HepG2 (cell line): ENCODE results near the gene CAVIN1. TPM values are rescaled to one million over a fixed set of nuclear protein-coding genes. Genes with fewer than 3 reads are reported as not detected.
A peak's percentile ranks its signal among the peaks of the same experiment; 100 is the strongest.

Experiments used
- AKAP8 ChIP-seq: sonication (generic); formaldehyde crosslinking; IDR thresholded peaks from 2 replicates; pipeline ENCODE4 v1.5.1; 2020; ENCODE audit warnings: mild to moderate bottlenecking, missing genetic modification reagents
- ARNT2 ChIP-seq: sonication (generic); formaldehyde crosslinking; IDR thresholded peaks from 2 replicates; pipeline ENCODE4 v1.8.0; 2022; ENCODE audit warnings: mild to moderate bottlenecking, low read depth, missing genetic modification reagents, moderate library complexity
- BHLHE40 ChIP-seq: IDR thresholded peaks from 2 replicates; pipeline ENCODE4 v1.6.1; 2011; ENCODE audit warnings: low read length, improper control_type of control experiment
- BRD4 ChIP-seq: sonication (generic); formaldehyde crosslinking; IDR thresholded peaks from 2 replicates; pipeline ENCODE4 v1.4.0; 2020; ENCODE audit warnings: missing genetic modification reagents
- EED ChIP-seq: sonication (generic); formaldehyde crosslinking; IDR thresholded peaks from 2 replicates; pipeline ENCODE4 v1.5.0; 2020; ENCODE audit warnings: mild to moderate bottlenecking, missing genetic modification reagents
- MIER2 ChIP-seq: IDR thresholded peaks from 2 replicates; pipeline ENCODE4 v1.6.1; 2016; ENCODE audit warnings: missing biosample characterization, missing genetic modification reagents
- NFYB ChIP-seq: sonication (generic); formaldehyde crosslinking; IDR thresholded peaks from 2 replicates; pipeline ENCODE4 v1.4.0; 2020; ENCODE audit warnings: missing genetic modification reagents
- POLR2A ChIP-seq, 2 experiments: IDR thresholded peaks; 2 replicates each; pipeline ENCODE4 v1.6.1; 2011; ENCODE audit warnings: low read depth in 2 of 2, low read length in 2 of 2, mild to moderate bottlenecking in 1 of 2, moderate library complexity in 1 of 2; ENCODE audit not compliant: insufficient read depth in 1 of 2
- RARG ChIP-seq: sonication (generic); formaldehyde crosslinking; IDR thresholded peaks from 2 replicates; pipeline ENCODE4 v1.4.0; 2020; ENCODE audit warnings: low read depth, mild to moderate bottlenecking, missing genetic modification reagents
- SNAI1 ChIP-seq: sonication (generic); formaldehyde crosslinking; IDR thresholded peaks from 2 replicates; pipeline ENCODE4 v1.5.0; 2020; ENCODE audit warnings: mild to moderate bottlenecking, missing genetic modification reagents, borderline replicate concordance
- SP140L ChIP-seq: sonication (generic); formaldehyde crosslinking; IDR thresholded peaks from 2 replicates; pipeline ENCODE4 v1.4.0; 2020; ENCODE audit warnings: missing genetic modification reagents, borderline replicate concordance
- TP53 ChIP-seq: sonication (generic); formaldehyde crosslinking; conservative IDR thresholded peaks from 2 replicates; pipeline ENCODE4 v1.4.0; 2020; ENCODE audit warnings: missing genetic modification reagents
- ZKSCAN8 ChIP-seq: IDR thresholded peaks from 2 replicates; pipeline ENCODE4 v1.6.1; 2016; ENCODE audit warnings: borderline replicate concordance, missing genetic modification reagents, missing compliant biosample characterization
- ZNF430 ChIP-seq: sonication (generic); formaldehyde crosslinking; IDR thresholded peaks from 2 replicates; pipeline ENCODE4 v1.9.0; 2021; ENCODE audit warnings: mild to moderate bottlenecking, missing genetic modification reagents
- ZNF567 ChIP-seq: sonication (generic); formaldehyde crosslinking; IDR thresholded peaks from 2 replicates; pipeline ENCODE4 v1.8.1; 2023; ENCODE audit warnings: mild to moderate bottlenecking, missing genetic modification reagents, borderline replicate concordance
- ZNF83 ChIP-seq: sonication (generic); formaldehyde crosslinking; IDR thresholded peaks from 2 replicates; pipeline ENCODE4 v1.4.0; 2020; ENCODE audit warnings: missing genetic modification reagents, mild to moderate bottlenecking, borderline replicate concordance
- polyA plus RNA-seq, 8 experiments: library from polyadenylated mRNA; depleted of rRNA in 3 of 8; stranded (reverse) in 7 of 8; unstranded in 1 of 8; fragments of >200 nt; fragmentation: Illumina TruSeq in 4 of 8; extraction: Trizol in 4 of 8; gene quantifications; 2 replicates each; pipeline versions ENCODE4 v1.2.1 to v1.2.3, GENCODE V29; 2011 to 2016; ENCODE audit warnings: low read depth in 4 of 8, missing spikeins in 1 of 8, mixed read lengths in 1 of 8; ENCODE audit not compliant: insufficient read depth in 1 of 8
- total RNA-seq, 5 experiments: library from RNA; depleted of rRNA; stranded (reverse); fragments of >200 nt; fragmentation: Illumina TruSeq; extraction: Trizol; gene quantifications; 2 replicates each; pipeline ENCODE4 v1.2.3, GENCODE V29; 2016; ENCODE audit warnings: low read depth in 1 of 5
- TF ChIP-seq, protein P1 (sequence below): sonication (generic); formaldehyde crosslinking; IDR thresholded peaks from 2 replicates; pipeline ENCODE4 v1.4.0; 2020; ENCODE audit warnings: missing genetic modification reagents
- TF ChIP-seq, protein P2 (sequence below): sonication (generic); formaldehyde crosslinking; IDR thresholded peaks from 2 replicates; pipeline ENCODE4 v1.5.0; 2020; ENCODE audit warnings: missing genetic modification reagents, mild to moderate bottlenecking, borderline replicate concordance
- TF ChIP-seq, protein P3 (sequence below): sonication (generic); formaldehyde crosslinking; IDR thresholded peaks from 2 replicates; pipeline ENCODE4 v1.8.0; 2022; ENCODE audit warnings: mild to moderate bottlenecking, missing genetic modification reagents, moderate library complexity
- TF ChIP-seq, protein P4 (sequence below): IDR thresholded peaks from 2 replicates; pipeline ENCODE4 v1.6.1; 2018; ENCODE audit warnings: missing genetic modification reagents, mild to moderate bottlenecking, missing compliant biosample characterization

The CAVIN1 gene
- total and polyA plus RNA-seq, 2 of the 13 experiments (the other 11 are each of a cell fraction or from before 2014, with no cell fraction given), result 15.9 to 25.5 TPM

DNA sequence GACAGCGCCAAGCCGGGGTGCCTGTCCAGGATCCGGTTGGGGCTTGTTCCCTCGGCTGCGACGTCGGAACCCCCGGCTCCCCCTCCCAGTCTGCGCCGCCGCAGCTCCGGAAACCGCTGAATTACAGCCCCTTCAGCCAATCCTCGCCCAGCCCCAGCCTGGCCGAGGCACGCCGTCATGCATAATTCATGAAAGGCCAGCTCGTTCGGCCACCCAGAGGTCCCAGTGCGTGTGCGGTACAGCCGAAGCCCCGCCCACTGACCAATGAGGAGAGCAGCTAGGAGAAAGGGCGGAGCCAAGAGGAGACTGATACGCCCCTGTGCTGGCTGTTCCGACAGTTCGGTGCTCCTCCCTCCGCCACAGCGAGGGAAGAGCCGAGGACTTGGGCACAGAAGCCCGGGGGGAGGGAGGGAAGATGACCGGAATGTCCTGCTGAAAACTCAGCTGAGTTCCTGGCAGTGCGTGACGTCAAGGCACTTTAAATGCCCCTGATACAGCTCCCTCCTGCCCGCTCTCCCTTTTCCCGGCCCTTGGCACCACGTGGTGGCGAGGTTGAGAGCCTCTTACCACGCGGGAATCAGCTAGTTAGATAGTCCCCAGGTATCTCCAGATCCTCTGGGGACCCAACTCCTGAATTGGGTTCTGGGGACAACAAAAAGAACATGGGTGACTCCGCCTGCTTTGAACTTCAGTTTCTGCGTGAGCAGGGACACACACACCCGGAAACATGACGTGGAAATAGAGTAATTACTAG, 34.5 kb downstream of the CAVIN1 start, which contains the start of gene STAT3 (continued):
- TF ChIP-seq, protein P1, sequence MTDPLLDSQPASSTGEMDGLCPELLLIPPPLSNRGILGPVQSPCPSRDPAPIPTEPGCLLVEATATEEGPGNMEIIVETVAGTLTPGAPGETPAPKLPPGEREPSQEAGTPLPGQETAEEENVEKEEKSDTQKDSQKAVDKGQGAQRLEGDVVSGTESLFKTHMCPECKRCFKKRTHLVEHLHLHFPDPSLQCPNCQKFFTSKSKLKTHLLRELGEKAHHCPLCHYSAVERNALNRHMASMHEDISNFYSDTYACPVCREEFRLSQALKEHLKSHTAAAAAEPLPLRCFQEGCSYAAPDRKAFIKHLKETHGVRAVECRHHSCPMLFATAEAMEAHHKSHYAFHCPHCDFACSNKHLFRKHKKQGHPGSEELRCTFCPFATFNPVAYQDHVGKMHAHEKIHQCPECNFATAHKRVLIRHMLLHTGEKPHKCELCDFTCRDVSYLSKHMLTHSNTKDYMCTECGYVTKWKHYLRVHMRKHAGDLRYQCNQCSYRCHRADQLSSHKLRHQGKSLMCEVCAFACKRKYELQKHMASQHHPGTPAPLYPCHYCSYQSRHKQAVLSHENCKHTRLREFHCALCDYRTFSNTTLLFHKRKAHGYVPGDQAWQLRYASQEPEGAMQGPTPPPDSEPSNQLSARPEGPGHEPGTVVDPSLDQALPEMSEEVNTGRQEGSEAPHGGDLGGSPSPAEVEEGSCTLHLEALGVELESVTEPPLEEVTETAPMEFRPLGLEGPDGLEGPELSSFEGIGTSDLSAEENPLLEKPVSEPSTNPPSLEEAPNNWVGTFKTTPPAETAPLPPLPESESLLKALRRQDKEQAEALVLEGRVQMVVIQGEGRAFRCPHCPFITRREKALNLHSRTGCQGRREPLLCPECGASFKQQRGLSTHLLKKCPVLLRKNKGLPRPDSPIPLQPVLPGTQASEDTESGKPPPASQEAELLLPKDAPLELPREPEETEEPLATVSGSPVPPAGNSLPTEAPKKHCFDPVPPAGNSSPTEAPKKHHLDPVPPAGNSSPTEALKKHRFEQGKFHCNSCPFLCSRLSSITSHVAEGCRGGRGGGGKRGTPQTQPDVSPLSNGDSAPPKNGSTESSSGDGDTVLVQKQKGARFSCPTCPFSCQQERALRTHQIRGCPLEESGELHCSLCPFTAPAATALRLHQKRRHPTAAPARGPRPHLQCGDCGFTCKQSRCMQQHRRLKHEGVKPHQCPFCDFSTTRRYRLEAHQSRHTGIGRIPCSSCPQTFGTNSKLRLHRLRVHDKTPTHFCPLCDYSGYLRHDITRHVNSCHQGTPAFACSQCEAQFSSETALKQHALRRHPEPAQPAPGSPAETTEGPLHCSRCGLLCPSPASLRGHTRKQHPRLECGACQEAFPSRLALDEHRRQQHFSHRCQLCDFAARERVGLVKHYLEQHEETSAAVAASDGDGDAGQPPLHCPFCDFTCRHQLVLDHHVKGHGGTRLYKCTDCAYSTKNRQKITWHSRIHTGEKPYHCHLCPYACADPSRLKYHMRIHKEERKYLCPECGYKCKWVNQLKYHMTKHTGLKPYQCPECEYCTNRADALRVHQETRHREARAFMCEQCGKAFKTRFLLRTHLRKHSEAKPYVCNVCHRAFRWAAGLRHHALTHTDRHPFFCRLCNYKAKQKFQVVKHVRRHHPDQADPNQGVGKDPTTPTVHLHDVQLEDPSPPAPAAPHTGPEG, result peak; percentile 78
- TF ChIP-seq NFYB (peak; percentile 98), TP53 (CRISPR knock-in tag) (peak; percentile 74; the same call in 1 of the 2 replicates), ZNF83 (CRISPR knock-in tag) (peak; percentile 21; the same call in 1 of the 2 replicates), RARG (peak; percentile 83; the same call in 1 of the 2 replicates), POLR2A (IDR thresholded peaks at IDR 0.05; ENCODE audit: insufficient read depth in 1 of 2, low read depth in 2 of 2, low read length in 2 of 2) (peak; percentile 54 to 88), EED (peak; percentile 99), ZNF430 (peak; percentile 91), ARNT2 (CRISPR knock-in tag) (peak; percentile 100), MIER2 (CRISPR knock-in tag) (peak; percentile 89), ZNF567 (CRISPR knock-in tag) (peak; percentile 99), BRD4 (CRISPR knock-in tag) (peak; percentile 81), SP140L (CRISPR knock-in tag) (0 out of 2 replicates have a peak, but pooled peaks have one; percentile 68), SNAI1 (CRISPR knock-in tag) (peak; percentile 97; the same call in 1 of the 2 replicates), ZKSCAN8 (peak; percentile 98), AKAP8 (CRISPR knock-in tag) (peak; percentile 88; the same call in 1 of the 2 replicates), BHLHE40 (peak; percentile 64)
- TF ChIP-seq, protein P2, sequence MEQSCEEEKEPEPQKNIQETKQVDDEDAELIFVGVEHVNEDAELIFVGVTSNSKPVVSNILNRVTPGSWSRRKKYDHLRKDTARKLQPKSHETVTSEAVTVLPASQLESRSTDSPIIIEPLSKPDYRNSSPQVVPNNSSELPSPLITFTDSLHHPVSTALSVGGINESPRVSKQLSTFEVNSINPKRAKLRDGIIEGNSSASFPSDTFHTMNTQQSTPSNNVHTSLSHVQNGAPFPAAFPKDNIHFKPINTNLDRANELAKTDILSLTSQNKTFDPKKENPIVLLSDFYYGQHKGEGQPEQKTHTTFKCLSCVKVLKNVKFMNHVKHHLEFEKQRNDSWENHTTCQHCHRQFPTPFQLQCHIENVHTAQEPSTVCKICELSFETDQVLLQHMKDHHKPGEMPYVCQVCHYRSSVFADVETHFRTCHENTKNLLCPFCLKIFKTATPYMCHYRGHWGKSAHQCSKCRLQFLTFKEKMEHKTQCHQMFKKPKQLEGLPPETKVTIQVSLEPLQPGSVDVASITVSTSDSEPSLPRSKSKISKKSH (CRISPR knock-in tag), result peak; percentile 96; the same call in 1 of the 2 replicates
- TF ChIP-seq, protein P3, sequence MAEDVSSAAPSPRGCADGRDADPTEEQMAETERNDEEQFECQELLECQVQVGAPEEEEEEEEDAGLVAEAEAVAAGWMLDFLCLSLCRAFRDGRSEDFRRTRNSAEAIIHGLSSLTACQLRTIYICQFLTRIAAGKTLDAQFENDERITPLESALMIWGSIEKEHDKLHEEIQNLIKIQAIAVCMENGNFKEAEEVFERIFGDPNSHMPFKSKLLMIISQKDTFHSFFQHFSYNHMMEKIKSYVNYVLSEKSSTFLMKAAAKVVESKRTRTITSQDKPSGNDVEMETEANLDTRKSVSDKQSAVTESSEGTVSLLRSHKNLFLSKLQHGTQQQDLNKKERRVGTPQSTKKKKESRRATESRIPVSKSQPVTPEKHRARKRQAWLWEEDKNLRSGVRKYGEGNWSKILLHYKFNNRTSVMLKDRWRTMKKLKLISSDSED (CRISPR knock-in tag), result no peak
- TF ChIP-seq, protein P4, sequence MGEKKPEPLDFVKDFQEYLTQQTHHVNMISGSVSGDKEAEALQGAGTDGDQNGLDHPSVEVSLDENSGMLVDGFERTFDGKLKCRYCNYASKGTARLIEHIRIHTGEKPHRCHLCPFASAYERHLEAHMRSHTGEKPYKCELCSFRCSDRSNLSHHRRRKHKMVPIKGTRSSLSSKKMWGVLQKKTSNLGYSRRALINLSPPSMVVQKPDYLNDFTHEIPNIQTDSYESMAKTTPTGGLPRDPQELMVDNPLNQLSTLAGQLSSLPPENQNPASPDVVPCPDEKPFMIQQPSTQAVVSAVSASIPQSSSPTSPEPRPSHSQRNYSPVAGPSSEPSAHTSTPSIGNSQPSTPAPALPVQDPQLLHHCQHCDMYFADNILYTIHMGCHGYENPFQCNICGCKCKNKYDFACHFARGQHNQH (CRISPR knock-in tag), result peak; percentile 100
